Measurements from ENCODE around the gene RHOBTB3.

Gene RHOBTB3

GRCh38 chr5:95815155-95815729 lies 84.1 kb downstream of the RHOBTB3 start:
- peaks cover 27% of the 10 kb centered on the region for H3K36me3 Mint-ChIP-seq
- no peak for ATAC-seq (ENCODE audit: low read depth)

GRCh38 chr5:95816341-95816740 lies 85.2 kb downstream of the RHOBTB3 start:
- peaks cover 45% of the 10 kb centered on the region for H3K4me1 Mint-ChIP-seq
- peaks cover 27% of the 10 kb centered on the region for H3K36me3 Mint-ChIP-seq
- no peak overlapping the region for H3K4me3 Mint-ChIP-seq
- ATAC-seq (ENCODE audit: low read depth) (no peak), DNase-seq (ENCODE audit: low spot score in 2 of 2) (no peak)
- no peaks in the 10 kb centered on the region for H3K9me3 Mint-ChIP-seq
- no peaks in the 10 kb centered on the region for H3K27me3 Mint-ChIP-seq
- peak overlapping the region; percentile 45 for H3K27ac Mint-ChIP-seq

More at GRCh38 chr5:95815155-95815729, 84.1 kb downstream of the RHOBTB3 start:
- H3K4me1 Mint-ChIP-seq = peaks cover 46% of the 10 kb centered on the region
- no peak overlapping the region for H3K4me3 Mint-ChIP-seq
- no peaks in the 10 kb centered on the region for H3K27me3 Mint-ChIP-seq
- peak overlapping the region; percentile 67 for H3K27ac Mint-ChIP-seq
- no peak for DNase-seq (ENCODE audit: low spot score in 2 of 2)
- no peaks in the 10 kb centered on the region for H3K9me3 Mint-ChIP-seq

DNA sequence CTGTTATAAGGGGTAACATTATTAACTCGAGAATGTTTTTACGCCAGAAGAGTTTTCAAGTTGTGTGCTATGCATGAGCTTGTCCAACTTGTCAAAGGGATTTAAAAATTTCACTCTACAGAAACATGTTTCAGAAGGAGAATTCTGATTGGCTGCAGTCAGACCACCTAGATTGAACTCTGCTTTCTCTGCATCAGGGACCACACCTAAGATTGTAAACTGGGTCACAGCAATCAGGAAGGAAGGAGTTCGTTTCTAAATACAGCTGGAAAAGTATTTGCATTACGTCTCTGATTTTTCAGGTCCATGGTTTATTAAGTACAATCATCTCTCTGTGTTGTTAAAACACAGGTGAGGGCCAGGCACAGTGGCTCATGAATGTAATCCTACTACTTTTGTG lies 85.6 kb downstream of the RHOBTB3 start:
- Mint-ChIP-seq H3K4me1 (peaks cover 44% of the 10 kb centered on the region), H3K36me3 (peaks cover 25% of the 10 kb centered on the region), H3K27ac (peak overlapping the region; percentile 23), H3K9me3 (no peaks in the 10 kb centered on the region), H3K27me3 (no peaks in the 10 kb centered on the region), H3K4me3 (no peak overlapping the region)
- DNase-seq (ENCODE audit: low spot score in 2 of 2) (no peak), ATAC-seq (ENCODE audit: low read depth) (no peak)

DNA sequence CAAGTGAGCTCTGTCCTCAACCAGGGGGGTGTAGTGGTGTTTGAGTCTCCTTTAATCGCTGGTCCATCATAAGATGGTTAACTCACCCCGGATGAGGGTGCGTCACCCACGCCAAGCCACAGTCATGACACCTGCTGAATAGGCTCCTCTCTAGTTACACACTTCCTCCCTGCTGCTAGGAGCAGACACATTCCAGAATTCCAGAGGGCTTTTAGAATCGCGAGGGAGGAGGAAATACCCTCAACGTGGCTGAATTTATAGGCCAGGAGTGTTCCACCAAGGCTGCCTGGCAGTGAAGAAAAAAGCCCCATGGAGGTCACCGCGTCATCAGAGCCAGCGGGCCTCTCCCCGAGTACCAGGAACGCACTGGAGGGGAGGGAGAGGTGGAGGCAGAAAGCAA lies 86.3 kb downstream of the RHOBTB3 start:
- no peak for ATAC-seq (ENCODE audit: low read depth)
- Mint-ChIP-seq H3K9me3 (no peaks in the 10 kb centered on the region), H3K36me3 (peaks cover 21% of the 10 kb centered on the region), H3K4me3 (peak overlapping the region; percentile 67), H3K27me3 (no peaks in the 10 kb centered on the region), H3K27ac (peak overlapping the region; percentile 93), H3K4me1 (peaks cover 40% of the 10 kb centered on the region)
- no peak for DNase-seq (ENCODE audit: low spot score in 2 of 2)

DNA sequence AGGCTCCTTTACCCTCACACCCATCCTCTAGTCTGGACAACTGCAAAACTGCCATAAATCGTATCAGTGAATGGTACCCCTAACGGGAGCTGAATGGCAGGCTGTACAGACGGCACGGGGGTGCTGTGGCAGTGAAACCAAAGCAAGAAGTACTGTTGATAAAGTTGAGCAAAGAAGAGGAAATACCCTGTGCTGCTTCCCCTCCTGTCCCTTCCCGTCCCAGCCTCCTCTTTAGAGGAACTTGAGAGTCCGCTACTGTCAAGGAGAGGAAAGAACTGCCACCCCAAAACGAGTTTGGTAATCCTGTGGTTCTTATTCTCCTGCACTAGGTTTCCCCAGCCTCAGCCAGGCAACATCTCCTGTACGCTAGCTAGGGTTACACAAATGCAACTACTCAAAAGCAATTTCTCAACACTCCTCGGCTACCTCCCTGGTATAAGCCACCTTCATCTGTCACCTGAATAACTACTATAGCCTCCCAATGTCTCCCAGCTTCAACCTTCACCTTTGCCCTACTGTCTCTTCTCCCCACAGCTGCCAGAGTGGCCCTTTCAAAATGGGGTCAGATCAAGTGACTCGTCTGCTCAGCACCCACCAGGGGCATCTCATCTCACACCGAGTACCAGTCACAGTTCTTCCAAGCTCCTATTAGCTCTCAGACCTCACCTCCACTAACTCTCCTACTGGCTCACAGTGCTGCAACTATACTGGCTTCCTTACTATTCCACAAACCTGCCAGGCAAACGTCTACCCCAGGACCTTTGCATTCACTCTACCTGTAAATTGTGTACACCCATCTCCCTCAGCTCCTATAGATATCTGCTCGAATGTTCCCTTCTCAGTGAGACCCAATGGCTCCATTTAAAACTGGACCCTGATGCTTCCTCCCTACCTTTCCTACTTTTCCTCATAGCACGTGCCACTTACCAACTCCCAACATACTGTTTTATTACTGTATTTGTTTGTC lies 87.3 kb downstream of the RHOBTB3 start:
- H3K27ac Mint-ChIP-seq = peak overlapping the region; percentile 93
- DNase-seq (ENCODE audit: low spot score in 2 of 2) (peak; percentile 32 to 38), ATAC-seq (ENCODE audit: low read depth) (peak; percentile 59)
- H3K36me3 Mint-ChIP-seq = peaks cover 17% of the 10 kb centered on the region
- H3K4me3 Mint-ChIP-seq = peak overlapping the region; percentile 86
- H3K9me3 Mint-ChIP-seq = no peaks in the 10 kb centered on the region
- H3K4me1 Mint-ChIP-seq = peaks cover 45% of the 10 kb centered on the region
- no peaks in the 10 kb centered on the region for H3K27me3 Mint-ChIP-seq

DNA sequence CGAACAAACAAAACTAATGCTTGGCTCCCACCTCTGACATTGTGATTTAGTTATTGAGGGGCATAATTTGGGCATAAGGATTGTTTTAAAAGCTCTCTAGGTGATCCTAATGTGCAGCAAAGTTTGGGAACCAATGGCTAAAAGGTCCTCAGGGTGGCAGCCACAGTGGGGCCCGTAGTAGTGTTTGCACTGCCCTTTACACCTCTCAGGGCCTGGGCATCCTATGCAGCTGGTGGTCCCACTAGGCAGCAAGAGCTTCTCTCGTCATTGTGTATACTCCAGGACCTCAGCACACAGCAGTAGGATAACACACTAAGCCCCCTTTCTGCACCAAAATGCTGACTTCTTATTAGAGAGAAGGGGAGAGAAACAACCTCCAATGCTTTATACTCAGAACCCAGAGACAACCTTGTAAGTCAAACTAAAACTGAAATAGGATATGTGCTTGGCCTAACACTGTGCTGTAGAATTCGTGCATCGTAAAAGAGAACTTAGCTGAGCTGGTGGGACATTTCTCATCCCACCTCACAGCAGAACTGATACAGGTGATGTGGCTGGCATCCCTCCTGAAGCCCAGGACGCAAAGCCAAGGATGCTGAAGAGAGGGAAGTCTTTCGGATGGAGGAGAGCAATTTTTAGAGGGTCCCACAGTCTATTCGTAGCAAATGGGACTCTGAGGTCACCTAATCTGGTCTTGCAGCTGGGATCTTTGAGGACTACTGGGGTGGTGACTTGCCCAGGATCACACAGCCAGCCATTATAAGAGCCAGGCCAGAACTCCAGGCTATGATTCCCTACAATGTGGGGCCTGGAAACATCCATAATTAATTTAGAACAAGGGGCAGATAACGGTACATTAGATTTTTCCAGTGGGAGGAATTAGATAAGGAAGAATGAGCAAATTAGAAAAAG lies 90.2 kb downstream of the RHOBTB3 start:
- DNase-seq (ENCODE audit: low spot score in 2 of 2) (no peak), ATAC-seq (ENCODE audit: low read depth) (peak; percentile 21)
- peak overlapping the region; percentile 92 for H3K27ac Mint-ChIP-seq
- peaks cover 43% of the 10 kb centered on the region for H3K4me1 Mint-ChIP-seq
- H3K4me3 Mint-ChIP-seq = peak overlapping the region; percentile 98
- peaks cover 3% of the 10 kb centered on the region for H3K36me3 Mint-ChIP-seq
- no peaks in the 10 kb centered on the region for H3K9me3 Mint-ChIP-seq
- no peaks in the 10 kb centered on the region for H3K27me3 Mint-ChIP-seq

GRCh38 chr5:95822043-95822541 lies 91.0 kb downstream of the RHOBTB3 start:
- ATAC-seq (ENCODE audit: low read depth) (peak; percentile 73), DNase-seq (ENCODE audit: low spot score in 2 of 2) (peak; percentile 41 to 63)
- H3K9me3 Mint-ChIP-seq = no peaks in the 10 kb centered on the region
- H3K27me3 Mint-ChIP-seq = no peaks in the 10 kb centered on the region
- H3K36me3 Mint-ChIP-seq = peaks cover 1% of the 10 kb centered on the region
- H3K27ac Mint-ChIP-seq = peak overlapping the region; percentile 92
- H3K4me1 Mint-ChIP-seq = peaks cover 40% of the 10 kb centered on the region
- peak overlapping the region; percentile 98 for H3K4me3 Mint-ChIP-seq

DNA sequence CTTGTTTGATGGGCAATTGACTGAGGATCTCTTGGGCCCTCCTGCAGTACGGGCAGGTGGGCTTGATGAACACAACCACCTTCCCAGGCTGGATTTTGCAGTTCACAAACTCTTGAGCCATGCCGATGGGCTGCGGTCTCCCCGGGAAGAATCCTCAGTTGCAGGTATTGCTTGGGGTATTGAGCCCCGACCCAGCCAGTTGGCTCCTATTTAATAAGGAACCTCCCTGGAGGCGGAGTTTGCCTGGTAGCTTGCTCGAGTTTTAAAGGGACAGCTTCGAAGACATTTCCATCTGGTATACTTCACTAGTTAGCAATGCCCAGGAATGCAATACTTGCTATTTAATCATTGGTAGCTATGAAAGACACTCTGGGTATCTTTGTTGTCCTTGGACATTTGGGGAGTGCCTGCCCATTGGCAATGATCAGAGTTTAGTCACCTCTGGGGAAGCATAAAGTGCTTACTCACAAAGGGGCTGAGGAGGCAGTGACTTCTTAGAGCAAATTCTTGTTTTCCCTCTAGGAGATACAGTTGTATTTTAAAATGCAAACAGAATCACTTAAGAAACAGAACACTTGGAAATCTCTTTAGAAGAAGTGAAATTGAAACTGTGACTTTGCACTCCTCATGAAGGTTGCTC lies 91.5 kb downstream of the RHOBTB3 start, which contains the start of gene GLRX:
GLRX (minus strand) TSS at position 185 of the 640 bp plus-strand sequence; CDS start at position 121, 64 bp downstream.
- Mint-ChIP-seq H3K9me3 (no peaks in the 10 kb centered on the region), H3K27ac (peak within 1 kb of the TSS; percentile 92), H3K36me3 (peaks cover 1% of the 10 kb centered on the region), H3K27me3 (no peaks in the 10 kb centered on the region), H3K4me1 (peaks cover 40% of the 10 kb centered on the region), H3K4me3 (peak within 1 kb of the TSS; percentile 98)
- peak in 1 of 2 donors; percentile 33 for DNase-seq (ENCODE audit: low spot score in 2 of 2)
- ATAC-seq (ENCODE audit: low read depth) = peak; percentile 32

- Mint-ChIP-seq H3K27ac (peak overlapping the region; percentile 92), H3K27me3 (no peaks in the 10 kb centered on the region), H3K9me3 (no peaks in the 10 kb centered on the region), H3K36me3 (peaks cover 1% of the 10 kb centered on the region), H3K4me1 (peaks cover 39% of the 10 kb centered on the region), H3K4me3 (peak overlapping the region; percentile 98)
- DNase-seq (ENCODE audit: low spot score in 2 of 2) = no peak
- ATAC-seq (ENCODE audit: low read depth) = no peak
Measured at GRCh38 chr5:95823218-95823737, 92.1 kb downstream of the RHOBTB3 start.

DNA sequence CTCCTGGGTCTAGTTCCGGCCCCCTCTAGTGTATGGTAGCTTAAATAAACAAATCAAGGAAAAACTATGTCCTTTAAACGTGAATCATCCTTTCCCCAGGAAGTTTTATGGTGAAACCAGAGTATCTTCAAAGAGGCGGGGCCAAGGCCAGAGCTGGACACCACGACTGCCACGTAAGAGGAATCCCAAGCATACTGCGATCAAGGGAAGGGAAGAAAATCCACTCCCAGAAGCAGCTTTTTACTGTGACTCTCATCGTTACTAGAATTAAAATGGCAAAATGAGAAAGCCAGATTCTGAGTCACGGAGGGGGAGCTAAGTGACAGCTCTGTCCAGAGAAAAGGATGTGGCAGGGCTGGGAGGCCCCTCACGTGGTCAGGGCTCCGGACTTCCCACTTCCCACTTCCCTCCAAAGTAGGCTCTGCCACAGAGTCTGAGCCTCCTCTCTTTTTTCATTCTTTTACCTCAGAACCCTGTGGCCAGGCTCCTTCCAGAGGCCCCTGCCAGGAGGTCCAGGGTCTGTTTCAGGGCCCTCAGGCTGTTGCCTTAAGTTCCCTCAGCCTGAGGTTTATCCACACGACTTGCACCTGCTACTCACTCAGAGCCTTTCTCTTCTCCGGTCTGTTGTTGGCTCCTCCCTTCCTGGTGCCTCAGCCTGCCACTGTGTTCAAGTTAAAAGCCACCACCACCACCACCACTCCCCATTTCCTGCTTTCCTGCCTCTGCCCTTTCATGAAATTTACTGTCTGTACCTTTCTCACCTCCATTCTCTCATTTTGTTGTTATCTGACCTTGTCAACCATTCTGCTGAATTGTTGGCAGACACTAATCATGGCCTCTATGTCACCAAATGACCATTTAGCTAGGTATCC lies 92.8 kb downstream of the RHOBTB3 start:
- no peak for DNase-seq (ENCODE audit: low spot score in 2 of 2)
- no peak for ATAC-seq (ENCODE audit: low read depth)
- H3K4me3 Mint-ChIP-seq = peak overlapping the region; percentile 98
- peak overlapping the region; percentile 92 for H3K27ac Mint-ChIP-seq
- H3K9me3 Mint-ChIP-seq = no peaks in the 10 kb centered on the region
- no peaks in the 10 kb centered on the region for H3K27me3 Mint-ChIP-seq
- peaks cover 1% of the 10 kb centered on the region for H3K36me3 Mint-ChIP-seq
- peaks cover 32% of the 10 kb centered on the region for H3K4me1 Mint-ChIP-seq

- H3K4me3 Mint-ChIP-seq = peak overlapping the region; percentile 52
- H3K36me3 Mint-ChIP-seq = no peaks in the 10 kb centered on the region
- peaks cover 28% of the 10 kb centered on the region for H3K4me1 Mint-ChIP-seq
- no peaks in the 10 kb centered on the region for H3K9me3 Mint-ChIP-seq
- no peak for ATAC-seq (ENCODE audit: low read depth)
- DNase-seq (ENCODE audit: low spot score in 2 of 2) = no peak
- peak overlapping the region; percentile 92 for H3K27ac Mint-ChIP-seq
- H3K27me3 Mint-ChIP-seq = no peaks in the 10 kb centered on the region
Measured at GRCh38 chr5:95824747-95825146, 93.6 kb downstream of the RHOBTB3 start.

- no peaks in the 10 kb centered on the region for H3K27me3 Mint-ChIP-seq
- H3K9me3 Mint-ChIP-seq = no peaks in the 10 kb centered on the region
- peak overlapping the region; percentile 17 for H3K27ac Mint-ChIP-seq
- H3K36me3 Mint-ChIP-seq = no peaks in the 10 kb centered on the region
- DNase-seq (ENCODE audit: low spot score in 2 of 2) (no peak), ATAC-seq (ENCODE audit: low read depth) (no peak)
- H3K4me3 Mint-ChIP-seq = no peak overlapping the region
- peaks cover 28% of the 10 kb centered on the region for H3K4me1 Mint-ChIP-seq
Measured at GRCh38 chr5:95825495-95825894, 94.4 kb downstream of the RHOBTB3 start.

All from memory B cell (primary cell).